OCI-LY3 (cell line): Measurements from ENCODE around the gene GNGT1.

Source experiments
- EZH2phosphoT487 ChIP-seq: fragments of 200-600 bp; shearing (Covaris generic); IDR thresholded peaks from 2 replicates; pipeline ENCODE4 v1.6.1; 2018; ENCODE audit warnings: antibody characterized with exemption, mixed run types, low read depth
- TF ChIP-seq, protein P1 (sequence below): fragments of 200-600, 300-600 bp; sonication (generic); IDR thresholded peaks from 2 replicates; pipeline ENCODE4 v1.5.1; 2014; ENCODE audit warnings: antibody characterized with exemption, low read length, low read depth

DNA sequence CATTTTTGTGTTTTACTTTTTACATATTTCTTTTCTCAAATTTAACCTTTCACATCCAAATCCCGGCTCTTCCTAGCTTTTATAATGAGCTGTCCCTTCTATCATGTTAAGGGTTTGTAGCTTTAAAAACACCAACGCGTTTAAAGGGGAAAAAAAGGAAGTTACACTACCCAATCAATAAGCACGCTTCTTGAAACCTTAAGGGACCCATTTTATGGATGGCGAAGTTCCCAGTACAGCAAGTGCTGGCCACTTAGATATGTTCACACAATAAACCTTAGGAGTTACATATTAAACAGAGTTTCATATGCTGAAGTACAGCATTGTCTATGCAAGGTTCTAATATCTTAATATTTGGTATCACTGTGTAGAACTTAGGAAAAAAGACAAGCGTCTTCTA, 16.9 kb downstream of the GNGT1 start:
- TF ChIP-seq, protein P1, sequence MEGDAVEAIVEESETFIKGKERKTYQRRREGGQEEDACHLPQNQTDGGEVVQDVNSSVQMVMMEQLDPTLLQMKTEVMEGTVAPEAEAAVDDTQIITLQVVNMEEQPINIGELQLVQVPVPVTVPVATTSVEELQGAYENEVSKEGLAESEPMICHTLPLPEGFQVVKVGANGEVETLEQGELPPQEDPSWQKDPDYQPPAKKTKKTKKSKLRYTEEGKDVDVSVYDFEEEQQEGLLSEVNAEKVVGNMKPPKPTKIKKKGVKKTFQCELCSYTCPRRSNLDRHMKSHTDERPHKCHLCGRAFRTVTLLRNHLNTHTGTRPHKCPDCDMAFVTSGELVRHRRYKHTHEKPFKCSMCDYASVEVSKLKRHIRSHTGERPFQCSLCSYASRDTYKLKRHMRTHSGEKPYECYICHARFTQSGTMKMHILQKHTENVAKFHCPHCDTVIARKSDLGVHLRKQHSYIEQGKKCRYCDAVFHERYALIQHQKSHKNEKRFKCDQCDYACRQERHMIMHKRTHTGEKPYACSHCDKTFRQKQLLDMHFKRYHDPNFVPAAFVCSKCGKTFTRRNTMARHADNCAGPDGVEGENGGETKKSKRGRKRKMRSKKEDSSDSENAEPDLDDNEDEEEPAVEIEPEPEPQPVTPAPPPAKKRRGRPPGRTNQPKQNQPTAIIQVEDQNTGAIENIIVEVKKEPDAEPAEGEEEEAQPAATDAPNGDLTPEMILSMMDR = no peak
- no peak for TF ChIP-seq EZH2phosphoT487
